HCT116 (cell line): ENCODE results near the gene XPO1. TPM values are rescaled to one million over a fixed set of nuclear protein-coding genes. Genes with fewer than 3 reads are reported as not detected.

Experiments
- ATAC-seq: fragments of 200-7000 bp; cut with Tn5 transposase; 2 replicates; pipeline ENCODE4 v1.9.1; 2020; ENCODE audit warnings: mild to moderate bottlenecking, moderate library complexity
- BruUV-seq: library from RNA; stranded (reverse); fragments of 400-500 nt; replicated peaks from 2 replicates; lab custom pipeline; 2021; lab: Mats Ljungman, UMichigan
- CTCF ChIA-PET: fragments of 300-600 bp; sonication (Branson Sonifier 250); formaldehyde crosslinking; loops from one replicate; lab custom pipeline; 2021; ENCODE audit warnings: antibody characterized with exemption; lab: Charles Lee
- POLR2A ChIA-PET: fragments of 300-600, 350-600 bp; sonication (Branson Sonifier 250); formaldehyde crosslinking; loops from one replicate; lab custom pipeline; 2021; ENCODE audit warnings: antibody characterized with exemption; lab: Charles Lee
- RAD21 ChIA-PET, 2 experiments: fragments of 300-600 bp; sonication (Branson Sonifier 250); formaldehyde crosslinking; loops; one replicate each; lab custom pipeline; 2023; ENCODE audit warnings: low total read pairs in 2 of 2; ENCODE audit not compliant: uncharacterized antibody in 2 of 2, unreplicated experiment in 2 of 2, low non-redundant PET in 1 of 2; lab: Charles Lee
- DNase-seq: peaks from one replicate; pipeline ENCODE4 v3.0.0-alpha.2; 2010; ENCODE audit warnings: low read depth, low spot score
- H2AFZ ChIP-seq: fragments of 200-600 bp; shearing (Covaris generic), sonication (generic); 2 replicates; pipeline ENCODE4 v1.6.1; 2017; ENCODE audit warnings: low read depth, mixed run types, mixed read lengths, antibody characterized with exemption, low read length; ENCODE audit not compliant: poor library complexity, severe bottlenecking
- H3K27ac ChIP-seq: 2 replicates; pipeline ENCODE4 v1.5.1; 2012; ENCODE audit warnings: low read depth, low read length
- H3K27me3 ChIP-seq: fragments of 200-600 bp; sonication (generic); 2 replicates; pipeline ENCODE4 v1.6.1; 2016; ENCODE audit warnings: mixed run types, low read length, mixed read lengths; ENCODE audit not compliant: insufficient read depth
- H3K36me3 ChIP-seq, 2 experiments: fragments of 200-500 bp in 1 of 2; fragments of 200-600 bp in 1 of 2; sonication (Bioruptor generic) in 1 of 2; sonication (generic) in 1 of 2; 2 replicates each; pipeline versions ENCODE4 v1.5.1 to v1.6.1; 2014 to 2016; ENCODE audit warnings: low read length in 2 of 2, inconsistent platforms in 1 of 2, mixed read lengths in 1 of 2, mixed run types in 1 of 2; ENCODE audit not compliant: insufficient read depth in 2 of 2, control insufficient read depth in 1 of 2
- H3K4me1 ChIP-seq, 2 experiments: fragments of 200-600 bp in 1 of 2; sonication (generic) in 1 of 2; 2 replicates each; pipeline versions ENCODE4 v1.5.1 to v1.6.1; 2012 to 2017; ENCODE audit warnings: low read length in 2 of 2, inconsistent platforms in 1 of 2, mild to moderate bottlenecking in 1 of 2, mixed read lengths in 1 of 2, mixed run types in 1 of 2, moderate library complexity in 1 of 2; ENCODE audit not compliant: insufficient read depth in 2 of 2, control insufficient read depth in 1 of 2
- H3K4me2 ChIP-seq: fragments of 200-600 bp; sonication (generic); 2 replicates; pipeline ENCODE4 v1.6.1; 2017; ENCODE audit warnings: mixed run types, low read length, mixed read lengths
- H3K4me3 ChIP-seq, 2 experiments: fragments of 200-600 bp in 1 of 2; sonication (generic) in 1 of 2; replicated peaks in 1 of 2; 2 replicates each; pipeline ENCODE4 v1.5.1; 2011 to 2016; ENCODE audit warnings: low read length in 2 of 2, control low read depth in 1 of 2, low read depth in 1 of 2, mild to moderate bottlenecking in 1 of 2, mixed read lengths in 1 of 2, mixed run types in 1 of 2
- H3K79me2 ChIP-seq: fragments of 200-600 bp; sonication (generic); 2 replicates; pipeline ENCODE4 v1.6.1; 2017; ENCODE audit warnings: mild to moderate bottlenecking, mixed run types, low read length, moderate library complexity, mixed read lengths; ENCODE audit not compliant: insufficient read depth
- H3K9ac ChIP-seq: fragments of 200-600 bp; sonication (generic); 2 replicates; pipeline ENCODE4 v1.6.1; 2016; ENCODE audit warnings: low read length, mixed read lengths
- H3K9me2 ChIP-seq: fragments of 200-600 bp; sonication (generic), shearing (Covaris generic); 2 replicates; pipeline ENCODE4 v1.6.1; 2017; ENCODE audit warnings: mixed run types, mild to moderate bottlenecking, moderate library complexity; ENCODE audit not compliant: insufficient read depth
- H3K9me3 ChIP-seq, 2 experiments: fragments of 200-500 bp in 1 of 2; fragments of 200-600 bp in 1 of 2; sonication (Bioruptor generic) in 1 of 2; sonication (generic) in 1 of 2; 2 replicates each; pipeline ENCODE4 v1.6.1; 2014 to 2017; ENCODE audit warnings: low read length in 2 of 2, mixed read lengths in 2 of 2, inconsistent platforms in 1 of 2, low read depth in 1 of 2, mild to moderate bottlenecking in 1 of 2, mixed run types in 1 of 2, moderate library complexity in 1 of 2; ENCODE audit not compliant: control insufficient read depth in 1 of 2, insufficient read depth in 1 of 2
- H4K20me1 ChIP-seq: fragments of 200-600 bp; sonication (generic), shearing (Covaris generic); 2 replicates; pipeline ENCODE4 v1.6.1; 2017; ENCODE audit warnings: mixed run types, mild to moderate bottlenecking, moderate library complexity; ENCODE audit not compliant: insufficient read depth
- CEBPB ChIP-seq: IDR thresholded peaks from 2 replicates; pipeline ENCODE4 v1.6.1; 2012; ENCODE audit warnings: low read depth
- EGR1 ChIP-seq: IDR thresholded peaks from 2 replicates; pipeline ENCODE4 v1.6.1; 2012; ENCODE audit warnings: low read depth
- FOSL1 ChIP-seq: IDR thresholded peaks from 2 replicates; pipeline ENCODE4 v1.6.1; 2012; ENCODE audit warnings: low read depth
- POLR2AphosphoS5 ChIP-seq: IDR thresholded peaks from 2 replicates; pipeline ENCODE4 v1.6.1; 2011; ENCODE audit warnings: mild to moderate bottlenecking, low read depth, low read length, moderate library complexity
- SP1 ChIP-seq: IDR thresholded peaks from 2 replicates; pipeline ENCODE4 v1.6.1; 2012; ENCODE audit warnings: low read depth
- TCF7L2 ChIP-seq: IDR thresholded peaks from 2 replicates; pipeline ENCODE4 v1.7.0; 2011; ENCODE audit warnings: borderline replicate concordance, inconsistent platforms; ENCODE audit not compliant: insufficient read depth, insufficient read length; ENCODE audit errors: extremely low read depth
- YY1 ChIP-seq: IDR thresholded peaks from 2 replicates; pipeline ENCODE4 v1.6.1; 2011; ENCODE audit warnings: low read length, low read depth, moderate library complexity, mild to moderate bottlenecking; ENCODE audit not compliant: insufficient replicate concordance; ENCODE audit errors: extremely low read depth
- ZFX ChIP-seq: fragments of 450-650 bp; IDR thresholded peaks from 2 replicates; pipeline ENCODE4 v1.6.1; 2017
- intact Hi-C: fragments of 100-400 bp; cut with micrococcal nuclease; formaldehyde crosslinking; loops from 2 replicates; pipeline ENCODE4 v1.10.0; 2022
- total RNA-seq: library from RNA; stranded (reverse); gene quantifications from one replicate; pipeline ENCODE4 v1.2.1, GENCODE V29; 2021; ENCODE audit not compliant: unreplicated experiment

The XPO1 gene
- total RNA-seq, 1 experiment from 2014 or later = 184 TPM

- TF ChIP-seq CEBPB = no peak
- peak; percentile 96 for TF ChIP-seq ZFX
- TF ChIP-seq POLR2AphosphoS5 = peak; percentile 55; the same call in 1 of the 2 replicates
- peak; percentile 63; the same call in 1 of the 2 replicates for TF ChIP-seq EGR1
- TF ChIP-seq TCF7L2 = peak; percentile 79
- 0 out of 2 replicates have a peak, but pooled peaks have one; percentile 2 for TF ChIP-seq SP1
- no peak for TF ChIP-seq YY1
- TF ChIP-seq FOSL1 = no peak
Measured at GRCh38 chr2:61470122-61470951, 67.8 kb downstream of the XPO1 start.

More at GRCh38 chr2:61470122-61470951, 67.8 kb downstream of the XPO1 start:
- Histone ChIP-seq H4K20me1 (peaks cover 4% of the 10 kb centered on the region; the same call in 1 of the 2 replicates), H3K4me3 (peak overlapping the region; percentile 81 to 94), H3K79me2 (peaks cover 63% of the 10 kb centered on the region), H3K36me3 (peaks cover 0 to 6% of the 10 kb centered on the region in 2 experiments; a peak in 2 of 4 replicates), H3K9me2 (no peaks in the 10 kb centered on the region), H3K4me2 (peak overlapping the region; percentile 74), H2AFZ (no peak overlapping the region), H3K9me3 (no peaks in the 10 kb centered on the region), H3K27ac (peak overlapping the region; percentile 90), H3K4me1 (peaks cover 14 to 48% of the 10 kb centered on the region in 2 experiments), H3K27me3 (no peaks in the 10 kb centered on the region), H3K9ac (peak overlapping the region; percentile 95)
- DNase-seq = peak; percentile 48
- CTCF ChIA-PET = no interaction called here
- BruUV-seq = no TSS peak
- POLR2A ChIA-PET = interaction anchor here (1.6 kb wide), 1 partner anchor 10 kb away, joined by 6 read pairs; no protein-coding TSS in a partner anchor
- peak; percentile 61 for ATAC-seq
- intact Hi-C loops = no loop called here
- RAD21 ChIA-PET = no interaction called here
